Measurements from ENCODE around the gene GAD1.

DNA sequence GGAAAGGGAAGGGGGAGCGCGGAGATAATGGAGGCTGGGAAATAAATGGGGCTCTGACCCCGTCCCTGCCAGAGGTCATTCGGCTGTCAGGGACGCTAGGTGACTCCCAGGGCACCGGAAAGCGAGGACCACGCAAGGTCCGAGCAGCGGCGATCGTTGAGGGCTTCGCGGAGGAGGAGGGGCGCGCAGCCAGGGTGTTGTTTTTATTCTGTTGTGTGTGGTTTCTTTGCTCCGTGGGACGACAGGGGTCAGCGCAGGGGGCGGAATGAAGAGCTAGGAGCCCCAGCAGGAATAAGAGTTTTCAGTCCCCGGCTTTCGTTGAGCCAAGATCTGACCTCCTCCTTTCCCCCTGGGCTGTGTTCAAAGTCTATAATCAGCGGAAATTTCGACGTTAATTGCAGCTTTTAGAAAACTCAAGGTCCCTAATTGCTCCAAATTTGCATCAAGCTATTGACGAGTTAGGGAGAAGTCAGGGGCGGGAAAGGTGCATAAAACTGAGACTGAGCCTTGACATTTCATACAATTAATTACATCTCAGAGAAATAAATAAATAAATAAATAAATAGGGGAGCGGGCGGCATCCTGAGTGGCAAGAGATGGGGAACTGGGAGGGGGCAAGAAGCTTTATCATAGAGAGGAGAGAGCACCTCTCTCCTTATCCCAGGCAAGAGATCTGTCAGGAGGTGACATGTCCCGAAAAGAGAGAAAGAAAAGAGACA is 2.2 kb downstream of the GAD1 start:
- no peak for TF ChIP-seq ZNF274 (IDR thresholded peaks at IDR 0.05; ENCODE audit: insufficient read depth, insufficient read length)
- TF ChIP-seq, protein P1, sequence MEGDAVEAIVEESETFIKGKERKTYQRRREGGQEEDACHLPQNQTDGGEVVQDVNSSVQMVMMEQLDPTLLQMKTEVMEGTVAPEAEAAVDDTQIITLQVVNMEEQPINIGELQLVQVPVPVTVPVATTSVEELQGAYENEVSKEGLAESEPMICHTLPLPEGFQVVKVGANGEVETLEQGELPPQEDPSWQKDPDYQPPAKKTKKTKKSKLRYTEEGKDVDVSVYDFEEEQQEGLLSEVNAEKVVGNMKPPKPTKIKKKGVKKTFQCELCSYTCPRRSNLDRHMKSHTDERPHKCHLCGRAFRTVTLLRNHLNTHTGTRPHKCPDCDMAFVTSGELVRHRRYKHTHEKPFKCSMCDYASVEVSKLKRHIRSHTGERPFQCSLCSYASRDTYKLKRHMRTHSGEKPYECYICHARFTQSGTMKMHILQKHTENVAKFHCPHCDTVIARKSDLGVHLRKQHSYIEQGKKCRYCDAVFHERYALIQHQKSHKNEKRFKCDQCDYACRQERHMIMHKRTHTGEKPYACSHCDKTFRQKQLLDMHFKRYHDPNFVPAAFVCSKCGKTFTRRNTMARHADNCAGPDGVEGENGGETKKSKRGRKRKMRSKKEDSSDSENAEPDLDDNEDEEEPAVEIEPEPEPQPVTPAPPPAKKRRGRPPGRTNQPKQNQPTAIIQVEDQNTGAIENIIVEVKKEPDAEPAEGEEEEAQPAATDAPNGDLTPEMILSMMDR (IDR thresholded peaks at IDR 0.05 in 2 of 3, conservative IDR thresholded peaks at IDR 0.05 in 1 of 3; ENCODE audit: control insufficient read depth in 2 of 3, extremely low read depth in 1 of 3, insufficient read depth in 1 of 3, low read depth in 3 of 3, low read length in 3 of 3), result no peak
